HG03108 (cell line): ENCODE data around the gene RPL29.
"Not testable (repeated sequence)": the region's sequence is repeated elsewhere in the genome, so short reads cannot be mapped to it uniquely, and the experiment has no call there.

Source experiments
- ATAC-seq: cut with Tn5 transposase; IDR thresholded peaks from one replicate; pipeline ENCODE4 v1.9.1; 2021; ENCODE audit warnings: moderate library complexity; ENCODE audit not compliant: unreplicated experiment

The RPL29 gene

DNA sequence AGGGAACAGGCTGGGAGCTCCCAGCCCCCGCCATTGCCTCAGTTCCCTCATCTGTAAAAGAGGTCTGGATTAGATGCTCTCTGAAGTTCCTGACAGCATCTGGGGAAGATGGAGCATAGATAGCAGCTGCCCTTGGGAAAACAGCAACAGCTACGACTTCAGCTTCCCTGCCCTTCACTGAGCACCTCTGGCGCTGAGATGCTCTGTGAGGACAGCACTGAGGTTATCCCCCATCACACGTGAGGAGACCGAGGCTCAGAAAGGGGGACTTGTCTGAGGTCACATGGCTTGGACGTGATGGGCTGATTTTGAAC lies 11.1 kb upstream of the RPL29 start:
- no peak for ATAC-seq

DNA sequence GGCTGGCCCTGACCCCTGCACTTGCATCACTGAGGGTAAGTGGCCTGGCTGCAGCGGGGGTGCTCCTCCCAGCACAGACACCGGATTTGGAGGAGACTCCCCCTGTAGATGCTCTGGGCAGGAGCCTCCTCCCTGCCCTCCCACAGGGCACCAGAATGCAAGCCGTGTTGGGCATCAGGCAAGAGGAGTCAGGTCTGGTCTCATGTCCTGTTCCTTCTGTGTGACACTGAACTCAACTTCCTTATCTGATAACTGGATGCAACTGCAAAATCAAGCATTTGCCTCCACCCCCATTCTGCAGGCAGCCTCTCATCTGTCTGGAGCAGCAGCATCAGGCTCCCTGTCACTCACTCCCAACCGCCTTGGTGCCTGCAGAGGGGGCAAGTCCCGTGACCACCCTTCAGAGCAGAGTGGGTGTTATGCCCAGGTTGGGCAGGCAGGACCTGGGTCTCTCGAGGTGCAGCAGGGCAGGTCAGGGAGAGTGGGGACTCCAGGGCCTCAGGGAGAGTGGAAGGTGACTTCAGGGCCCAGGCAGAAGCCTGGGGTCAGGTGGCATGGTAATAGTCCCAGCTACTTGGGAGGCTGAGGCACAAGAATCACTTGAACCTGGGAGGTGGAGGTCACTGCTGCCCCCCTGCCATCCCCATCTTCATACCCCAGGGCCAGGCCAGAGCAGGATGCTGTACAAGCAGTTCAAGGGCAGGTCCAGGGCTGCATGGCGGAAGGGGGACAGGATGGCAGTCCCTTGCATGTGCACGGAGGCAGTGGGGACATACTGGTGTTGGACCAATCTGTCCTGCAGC lies 10.5 kb upstream of the RPL29 start:
- ATAC-seq, result no peak

DNA sequence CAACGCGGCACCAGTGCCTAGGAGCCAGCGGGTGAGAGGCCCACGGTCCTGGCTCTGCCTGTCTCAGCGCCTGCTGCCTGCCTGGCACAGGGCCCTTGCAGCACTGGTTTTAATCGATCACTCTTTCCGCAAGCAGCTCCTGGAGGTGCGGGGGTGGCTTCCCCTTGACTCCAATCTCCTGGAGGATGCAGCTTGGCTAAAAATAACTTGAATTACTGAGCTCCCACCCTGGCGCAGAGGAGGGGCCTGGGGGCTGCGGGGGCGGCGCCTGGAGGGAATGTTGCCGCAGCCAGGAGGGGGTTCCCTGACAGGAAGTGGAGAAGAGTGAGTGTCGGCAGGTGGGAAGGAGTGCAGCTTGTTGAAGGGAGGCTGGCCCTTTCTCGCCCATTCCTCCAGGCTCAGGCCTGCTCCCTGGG lies 9.9 kb upstream of the RPL29 start:
- no peak for ATAC-seq

DNA sequence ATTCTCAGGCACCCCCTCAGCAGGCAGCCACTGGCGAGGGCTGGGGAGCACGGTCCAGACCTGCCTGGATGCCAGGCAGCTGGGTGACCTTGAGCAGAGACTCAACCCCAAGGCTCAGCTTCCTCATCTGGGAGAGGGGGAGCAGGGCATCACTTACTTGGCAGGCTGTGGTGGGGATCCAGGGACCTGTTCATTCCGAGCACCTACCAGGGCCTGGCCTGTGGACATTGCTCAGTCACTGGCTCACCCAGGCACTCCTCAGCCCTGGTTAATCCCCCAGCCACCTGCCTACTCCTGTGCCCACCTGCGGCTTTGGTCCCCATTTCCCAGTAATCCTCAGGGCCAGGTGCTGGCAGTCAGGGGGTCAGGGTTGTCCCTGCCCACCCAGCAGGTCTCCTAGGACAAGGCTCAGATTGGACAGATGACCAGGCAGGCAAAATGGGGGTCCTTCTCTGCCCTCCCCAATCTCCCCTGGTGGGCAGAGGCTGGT lies 9.3 kb upstream of the RPL29 start:
- no peak for ATAC-seq

DNA sequence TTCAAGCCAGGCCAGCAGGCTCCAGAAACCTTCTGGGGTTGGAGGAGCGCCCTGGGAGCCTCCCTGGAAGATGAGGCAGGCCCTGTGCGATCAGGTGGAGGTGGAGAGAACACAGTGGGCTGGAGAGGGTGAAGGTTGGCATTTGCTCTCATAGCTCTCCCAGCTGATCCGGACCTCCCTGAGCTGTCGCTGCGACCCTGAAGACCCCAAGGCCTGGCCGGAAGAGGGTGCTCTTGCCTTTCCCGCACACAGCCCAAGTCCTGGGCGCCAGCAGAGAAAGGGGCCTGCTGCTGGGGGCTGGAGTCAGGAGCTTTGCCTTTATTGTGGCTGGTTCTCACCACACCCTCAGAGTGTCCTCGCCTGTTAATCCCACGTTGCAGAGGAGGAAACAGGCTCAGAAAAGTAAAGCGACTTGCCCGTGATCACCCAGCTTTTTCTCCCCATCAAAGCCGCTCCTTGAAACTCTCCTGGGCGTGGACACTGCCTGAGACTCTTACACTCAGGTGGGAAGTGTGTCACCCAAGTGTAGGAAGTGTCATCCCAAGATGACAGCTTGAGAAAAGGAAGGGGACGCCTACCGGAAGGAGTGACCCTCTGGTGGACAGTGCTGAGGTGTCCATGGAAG lies 8.6 kb upstream of the RPL29 start:
- ATAC-seq, result no peak

DNA sequence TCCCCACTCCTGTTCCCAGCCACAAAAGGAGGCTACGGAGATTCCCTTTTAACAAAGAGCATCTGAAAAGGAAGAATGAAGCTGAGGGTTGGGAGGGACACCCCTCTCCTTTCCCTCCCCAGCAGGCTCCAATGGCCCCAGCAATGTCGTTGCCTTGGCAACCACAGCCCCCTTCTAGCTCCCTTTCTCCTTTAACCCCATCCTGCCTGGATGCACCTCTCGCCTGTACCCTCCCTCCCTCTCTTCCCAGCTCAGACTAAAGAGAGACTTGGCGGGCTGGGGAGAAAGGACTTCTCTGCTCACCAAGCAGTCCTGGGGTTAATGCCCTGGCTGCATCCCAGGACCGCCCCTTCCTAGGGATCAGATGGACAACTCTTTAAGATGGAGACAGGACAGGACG lies 7.1 kb upstream of the RPL29 start:
- ATAC-seq, result no peak

DNA sequence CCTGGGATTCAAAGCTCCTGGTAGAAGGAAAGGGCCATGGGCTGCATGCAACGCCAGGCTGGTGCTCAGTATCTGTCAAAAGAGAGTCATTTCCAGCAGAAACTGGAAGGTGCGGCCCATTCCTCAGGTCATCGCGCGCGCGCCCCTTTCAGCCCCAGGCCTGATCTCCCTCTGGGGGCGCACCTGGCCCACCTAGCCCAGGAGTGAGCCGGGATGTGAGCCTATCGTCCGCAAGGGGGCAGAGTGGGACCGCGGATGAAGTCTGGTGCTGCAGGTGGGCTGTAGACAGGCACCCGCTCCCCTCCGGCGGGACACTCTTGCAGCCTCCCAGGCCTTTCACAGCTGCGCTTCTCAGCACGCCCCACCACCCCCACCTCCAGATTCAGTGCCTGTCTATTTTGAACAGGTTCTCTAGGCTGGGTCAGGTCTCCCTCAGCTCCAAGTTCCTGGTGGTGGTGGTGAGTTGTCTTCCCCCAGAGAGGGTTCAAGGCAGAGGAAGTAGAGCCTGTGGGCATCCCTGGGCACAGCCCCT lies 5.8 kb upstream of the RPL29 start:
- peak; percentile 63 for ATAC-seq

DNA sequence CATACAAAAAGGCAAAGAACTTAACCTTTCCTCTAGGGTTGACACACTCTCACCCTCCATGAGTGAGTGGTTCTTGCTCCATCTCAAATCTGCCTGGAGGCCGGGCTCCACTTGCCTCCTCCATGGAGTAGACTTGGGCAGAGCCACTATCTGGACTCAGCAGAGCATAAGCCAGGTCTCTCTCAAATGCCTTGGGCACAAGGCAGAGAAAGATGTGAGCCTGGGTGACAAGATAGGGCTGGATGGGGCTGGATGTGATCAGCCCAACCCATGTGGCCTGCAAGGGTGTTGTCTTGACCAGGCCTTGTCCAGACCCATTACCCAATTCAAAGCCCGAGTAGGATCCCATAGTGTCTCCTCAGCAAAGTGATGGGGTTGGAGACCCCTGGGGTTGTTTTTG lies 4.2 kb upstream of the RPL29 start:
- ATAC-seq, result no peak

DNA sequence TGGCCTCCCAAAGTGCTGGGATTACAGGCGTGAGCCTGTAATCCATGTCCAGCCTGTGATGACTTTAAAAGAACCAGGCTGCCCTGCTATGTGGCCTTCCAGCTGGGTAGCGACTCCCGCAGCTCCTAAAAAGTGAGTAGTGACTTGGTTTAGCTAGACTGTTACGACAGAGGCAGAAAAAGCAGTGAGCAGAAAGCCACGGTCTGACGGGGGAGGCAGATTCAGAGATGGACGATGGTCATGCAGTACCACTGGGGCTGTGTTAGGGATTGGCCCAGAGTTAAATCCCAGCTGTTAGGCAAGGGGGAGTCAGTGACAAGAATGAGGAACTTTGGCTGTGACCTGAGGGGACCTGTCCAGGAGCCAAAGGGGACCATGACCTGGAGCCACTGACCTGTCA lies 3.1 kb upstream of the RPL29 start:
- ATAC-seq, result no peak

DNA sequence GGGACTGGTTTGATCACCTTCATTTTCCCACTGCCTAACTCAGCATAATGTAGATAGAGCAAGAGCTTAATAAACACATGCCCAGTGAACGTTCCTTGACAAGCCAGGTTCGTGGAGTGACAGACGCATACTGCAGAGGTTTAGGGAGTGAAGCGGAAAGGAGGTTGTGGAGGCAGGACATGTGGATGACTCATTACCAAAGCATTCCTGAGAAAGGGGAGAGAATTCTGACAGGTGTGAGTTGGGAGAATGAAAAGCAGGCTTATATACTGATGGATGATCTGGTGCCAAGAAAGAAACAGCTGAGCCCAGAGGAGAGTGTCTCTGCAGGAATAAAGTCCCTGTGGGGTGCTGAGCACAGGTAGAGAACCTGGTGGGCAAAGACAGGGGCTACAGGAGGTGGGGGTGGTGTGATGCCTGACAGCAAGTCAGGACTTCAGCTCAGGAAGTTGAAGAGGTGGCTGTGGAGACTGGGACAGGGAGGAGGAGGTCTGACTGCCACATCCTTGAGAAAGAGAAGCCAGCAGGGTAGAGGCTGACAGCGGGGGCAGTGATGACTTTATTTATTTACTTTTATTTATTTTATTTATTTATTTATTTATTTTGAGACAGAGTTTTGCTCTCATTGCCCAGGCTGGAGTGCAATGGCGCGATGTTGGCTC lies 2.4 kb upstream of the RPL29 start:
- ATAC-seq, result no peak

DNA sequence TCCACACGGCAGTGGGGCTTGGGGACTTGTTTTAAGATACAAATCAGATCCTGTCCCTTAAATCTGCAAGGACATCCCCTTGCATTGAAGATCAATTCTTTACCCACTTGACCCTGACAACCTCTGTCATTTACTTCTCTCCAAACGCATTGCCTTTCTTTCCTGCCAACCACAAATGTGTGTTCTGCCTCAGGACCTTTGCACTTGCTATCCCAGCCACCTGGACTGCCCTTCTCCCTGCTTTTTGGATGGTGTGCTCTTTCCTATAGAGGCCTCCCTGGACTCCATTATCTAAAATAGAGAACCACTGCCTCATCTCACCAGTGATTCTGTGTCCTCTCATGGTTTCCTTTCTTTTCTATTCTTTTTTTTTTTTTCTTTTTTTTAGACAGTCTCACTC lies 1.5 kb upstream of the RPL29 start:
- ATAC-seq, result no peak

DNA sequence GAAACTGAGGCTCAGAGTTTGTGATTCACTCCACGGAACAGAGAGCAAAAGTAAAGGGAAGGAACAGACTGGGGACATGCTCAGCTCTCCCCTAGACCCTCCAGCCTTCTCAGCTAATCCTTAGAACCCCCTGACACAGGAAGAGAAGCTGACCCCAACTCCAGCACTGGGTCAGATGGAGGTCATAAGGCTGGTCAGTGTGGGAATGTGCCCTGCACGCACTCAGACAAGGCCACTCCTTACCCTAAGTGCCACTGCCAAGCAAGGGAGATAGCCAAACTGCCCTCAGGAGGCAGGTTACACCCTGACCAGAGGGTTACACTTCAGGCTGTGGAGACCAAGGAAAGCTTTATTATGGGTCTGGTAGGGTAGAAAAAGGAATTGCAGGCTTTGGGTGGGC lies 1.2 kb downstream of the RPL29 start:
- ATAC-seq, result no peak

DNA sequence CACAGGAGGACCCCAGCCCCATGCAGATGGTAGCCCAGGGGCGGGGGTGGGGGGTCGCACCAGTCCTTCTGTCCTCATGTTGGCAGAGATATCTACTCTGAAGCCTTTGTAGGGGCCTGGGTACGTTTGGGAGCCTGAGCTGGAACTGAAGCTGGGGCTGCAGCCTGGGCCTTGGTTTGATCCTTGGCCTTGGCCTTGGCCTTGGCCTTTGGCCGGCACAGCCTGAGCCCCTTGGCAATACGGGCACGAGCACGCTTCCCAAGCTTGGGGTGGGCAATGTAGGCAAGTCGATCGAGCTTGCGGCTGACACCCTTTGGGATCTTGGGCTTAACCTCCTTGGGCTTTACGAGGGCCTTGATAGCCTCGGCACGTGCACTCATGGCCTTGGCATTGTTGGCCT lies 2.0 kb downstream of the RPL29 start:
- ATAC-seq, result not testable (repeated sequence)

DNA sequence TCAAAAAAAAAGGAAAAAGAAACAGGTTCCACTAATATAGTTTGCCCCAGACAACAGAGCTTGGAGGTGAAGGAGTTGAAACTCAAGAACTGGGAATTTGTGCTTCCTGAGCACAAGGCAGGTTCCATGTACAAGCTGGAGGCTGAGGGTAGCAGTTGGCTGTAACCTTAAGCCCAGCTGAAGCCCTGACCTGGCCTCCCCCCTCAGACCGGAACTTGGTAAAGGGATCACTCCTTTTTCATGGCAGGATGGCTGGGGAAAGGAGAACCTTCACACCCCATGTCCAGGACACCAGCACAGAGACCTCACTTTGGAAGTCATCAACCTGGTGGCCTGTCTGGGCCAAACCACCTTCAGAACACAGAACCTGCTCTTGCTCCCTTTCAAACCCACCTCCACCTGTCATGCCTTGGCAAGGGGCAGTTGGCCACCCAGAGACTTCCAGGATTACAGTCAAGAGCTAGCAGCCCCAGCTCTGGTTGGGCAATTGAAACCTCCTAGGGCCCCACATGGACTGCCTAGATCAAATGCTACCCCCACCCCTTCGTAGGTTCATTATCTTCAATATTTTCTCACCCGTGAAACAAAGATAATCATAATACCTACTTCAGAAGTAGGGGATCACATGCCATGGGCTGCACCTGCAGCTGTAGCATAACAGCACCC lies 3.5 kb downstream of the RPL29 start:
- ATAC-seq, result no peak

DNA sequence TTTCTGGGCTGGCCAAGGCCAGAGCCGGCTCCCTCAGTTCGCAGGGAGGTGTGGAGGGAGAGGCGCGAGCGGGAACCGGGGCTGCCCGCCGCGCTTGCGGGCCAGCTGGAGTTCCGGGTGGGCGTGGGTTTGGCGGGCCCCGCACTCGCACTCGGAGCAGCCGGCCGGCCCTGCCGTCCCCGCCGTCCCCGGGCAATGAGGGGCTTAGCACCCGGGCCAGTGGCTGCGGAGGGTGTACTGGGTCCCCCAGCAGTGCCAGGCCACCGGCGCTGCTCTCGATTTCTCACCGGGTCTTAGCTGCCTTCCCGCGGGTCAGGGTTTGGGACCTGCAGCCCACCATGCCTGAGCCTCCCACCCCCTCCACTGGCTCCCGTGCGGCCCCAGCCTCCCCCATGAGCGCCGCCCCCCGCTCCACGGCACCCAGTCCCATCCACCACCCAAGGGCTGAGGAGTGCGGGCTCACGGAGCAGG lies 5.2 kb downstream of the RPL29 start:
- ATAC-seq, result not testable (repeated sequence)

DNA sequence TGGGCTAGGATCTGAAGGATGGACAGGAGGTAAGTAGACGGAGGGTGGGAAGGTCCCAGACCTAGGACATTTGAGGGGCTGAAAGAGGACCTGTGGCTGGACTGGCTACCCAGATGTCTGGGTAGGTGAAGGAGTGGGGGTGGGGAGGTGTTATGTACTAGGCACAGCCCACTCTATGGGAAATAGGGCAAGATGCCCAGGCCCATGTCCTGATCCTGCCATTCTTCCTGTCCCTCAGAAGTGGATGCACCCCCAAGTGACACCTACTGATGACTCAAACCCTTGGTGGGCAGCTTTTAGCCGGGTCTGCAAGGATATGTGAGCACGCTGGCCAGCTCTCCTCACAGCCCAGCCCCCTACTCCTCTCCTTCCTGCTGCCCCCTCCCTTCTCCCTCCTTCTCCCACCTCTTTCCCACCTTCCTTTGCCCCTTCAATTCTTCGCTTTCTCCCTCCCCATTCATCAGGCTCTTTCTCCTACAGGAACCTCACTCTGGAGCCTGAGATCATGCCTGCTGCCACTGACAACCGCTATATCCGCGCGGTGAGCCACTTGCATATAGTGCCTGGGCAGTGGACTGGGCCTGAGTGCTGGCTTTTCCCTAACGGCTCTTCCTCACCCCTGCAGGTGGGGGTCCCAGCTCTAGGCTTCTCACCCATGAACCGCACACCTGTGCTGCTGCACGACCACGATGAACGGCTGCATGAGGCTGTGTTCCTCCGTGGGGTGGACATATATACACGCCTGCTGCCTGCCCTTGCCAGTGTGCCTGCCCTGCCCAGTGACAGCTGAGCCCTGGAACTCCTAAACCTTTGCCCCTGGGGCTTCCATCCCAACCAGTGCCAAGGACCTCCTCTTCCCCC lies 7.2 kb downstream of the RPL29 start:
- no peak for ATAC-seq

DNA sequence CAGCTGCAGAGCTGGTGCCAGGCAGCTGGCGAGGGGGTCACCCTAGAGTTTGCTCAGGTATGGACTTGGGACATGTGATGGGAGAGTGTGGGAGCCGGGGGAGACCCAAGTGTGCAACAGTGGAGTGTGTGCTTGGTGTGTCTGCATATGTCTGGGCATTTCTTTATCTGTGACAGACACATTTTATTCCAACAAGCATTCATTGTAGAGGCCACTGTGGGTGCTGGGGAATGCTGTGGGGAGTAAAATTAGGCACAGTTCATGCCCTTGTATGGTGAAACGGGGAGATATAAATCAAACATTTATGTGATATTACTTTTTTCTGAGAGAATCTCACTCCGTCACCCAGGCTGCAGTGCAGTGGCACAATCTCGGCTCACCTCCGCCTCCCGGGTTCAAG lies 8.1 kb downstream of the RPL29 start:
- no peak for ATAC-seq

DNA sequence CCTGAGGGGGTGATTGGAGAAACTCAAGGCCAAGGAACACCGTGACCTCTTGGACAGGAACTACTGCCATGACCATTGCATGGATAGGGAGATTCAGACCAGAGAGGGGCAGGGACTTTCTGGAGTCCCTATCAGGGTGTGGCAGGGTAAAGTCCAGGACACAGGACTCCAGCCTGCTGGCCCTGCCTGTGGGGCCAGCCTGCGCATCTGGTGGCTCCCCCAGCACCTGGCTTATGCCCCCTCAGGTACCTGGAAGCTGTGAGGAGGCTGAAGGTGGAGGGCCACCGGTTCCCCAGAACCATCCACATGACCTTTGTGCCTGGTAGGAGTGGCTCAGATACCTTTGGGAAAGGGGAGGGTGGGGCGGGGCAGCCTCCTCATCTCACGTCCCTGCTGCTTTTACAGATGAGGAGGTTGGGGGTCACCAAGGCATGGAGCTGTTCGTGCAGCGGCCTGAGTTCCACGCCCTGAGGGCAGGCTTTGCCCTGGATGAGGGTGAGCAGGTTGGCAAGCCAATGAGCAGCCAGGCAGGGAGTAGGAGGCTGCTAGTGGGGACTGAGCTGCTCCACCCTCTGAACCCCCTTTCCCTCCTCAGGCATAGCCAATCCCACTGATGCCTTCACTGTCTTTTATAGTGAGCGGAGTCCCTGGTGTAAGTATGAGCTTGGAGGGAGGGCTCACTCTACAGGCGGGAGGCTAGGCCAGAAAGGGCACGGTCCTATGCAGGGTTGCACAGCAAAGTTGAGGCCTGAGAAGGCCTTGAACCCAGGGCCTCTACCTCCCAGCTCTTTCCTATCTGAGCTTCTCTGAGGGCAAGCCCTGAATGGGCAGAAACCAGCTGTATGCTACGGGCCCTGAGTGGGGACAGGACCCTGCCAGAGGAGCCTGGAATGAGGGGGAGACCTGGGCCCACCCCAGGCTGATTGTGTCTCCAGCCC lies 9.4 kb downstream of the RPL29 start:
- no peak for ATAC-seq

DNA sequence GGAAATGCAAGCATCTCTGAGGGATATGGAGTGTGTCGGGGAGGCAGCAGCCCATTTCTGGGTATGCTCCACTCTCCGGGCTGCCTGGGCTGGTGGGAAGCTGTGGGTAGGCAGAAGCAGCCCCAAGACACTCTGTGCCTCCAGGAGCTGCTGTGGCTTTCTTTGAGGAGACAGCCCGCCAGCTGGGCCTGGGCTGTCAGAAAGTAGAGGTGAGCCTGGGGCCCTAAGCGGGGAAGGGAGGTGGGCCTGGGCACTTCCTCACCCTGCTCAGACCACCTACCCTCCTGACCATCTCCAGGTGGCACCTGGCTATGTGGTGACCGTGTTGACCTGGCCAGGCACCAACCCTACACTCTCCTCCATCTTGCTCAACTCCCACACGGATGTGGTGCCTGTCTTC lies 10.6 kb downstream of the RPL29 start:
- no peak for ATAC-seq
